Fibroblast of villous mesenchyme (primary cell): ENCODE measurements around the gene IL25. TPM values are rescaled to one million over a fixed set of nuclear protein-coding genes. Genes with fewer than 3 reads are reported as not detected.

ENCODE experiments used
- DNase-seq: peaks from one replicate; pipeline ENCODE4 v3.0.0-alpha.2; 2010; ENCODE audit warnings: low read depth
- H3K4me3 ChIP-seq: 2 replicates; pipeline ENCODE4 v1.5.1; 2011; ENCODE audit warnings: low read depth, mild to moderate bottlenecking, low read length
- CTCF ChIP-seq: IDR thresholded peaks from 2 replicates; pipeline ENCODE4 v1.5.1; 2012; ENCODE audit warnings: low read depth, mild to moderate bottlenecking, low read length; ENCODE audit not compliant: insufficient read depth
- total RNA-seq: library from RNA; depleted of rRNA; stranded (reverse); fragments of >200 nt; gene quantifications from 2 replicates; pipeline ENCODE4 v1.2.3, GENCODE V29; 2012

Gene IL25
- total RNA-seq, 1 donor, result not detected

GRCh38 chr14:23409475-23409874 lies 36.9 kb downstream of the IL25 start:
- no peak overlapping the region for H3K4me3 ChIP-seq
- TF ChIP-seq CTCF, result no peak
- DNase-seq, result no peak

- TF ChIP-seq CTCF, result no peak
- no peak for DNase-seq
- no peak overlapping the region for H3K4me3 ChIP-seq
Measured at GRCh38 chr14:23409966-23410635, 37.5 kb downstream of the IL25 start.

- no peak overlapping the region for H3K4me3 ChIP-seq
- TF ChIP-seq CTCF, result no peak
- DNase-seq, result no peak
Measured at GRCh38 chr14:23411563-23412525, 39.2 kb downstream of the IL25 start.

GRCh38 chr14:23413681-23414080 lies 41.1 kb downstream of the IL25 start:
- H3K4me3 ChIP-seq, result no peak overlapping the region
- TF ChIP-seq CTCF, result no peak
- no peak for DNase-seq

GRCh38 chr14:23414254-23414653 lies 41.6 kb downstream of the IL25 start:
- no peak for DNase-seq
- no peak for TF ChIP-seq CTCF
- no peak overlapping the region for H3K4me3 ChIP-seq

- no peak for TF ChIP-seq CTCF
- H3K4me3 ChIP-seq, result no peak overlapping the region
- no peak for DNase-seq
Measured at GRCh38 chr14:23414906-23415820, 42.6 kb downstream of the IL25 start.
